T-helper 1 cell (primary cell): ENCODE results near the gene DLL1.
"Not testable (repeated sequence)": the region's sequence is repeated elsewhere in the genome, so short reads cannot be mapped to it uniquely, and the experiment has no call there.

Experiments
- DNase-seq, 5 donors: peaks; one replicate each; pipeline ENCODE4 v3.0.0-alpha.2; 2012 to 2020

The DLL1 gene

DNA sequence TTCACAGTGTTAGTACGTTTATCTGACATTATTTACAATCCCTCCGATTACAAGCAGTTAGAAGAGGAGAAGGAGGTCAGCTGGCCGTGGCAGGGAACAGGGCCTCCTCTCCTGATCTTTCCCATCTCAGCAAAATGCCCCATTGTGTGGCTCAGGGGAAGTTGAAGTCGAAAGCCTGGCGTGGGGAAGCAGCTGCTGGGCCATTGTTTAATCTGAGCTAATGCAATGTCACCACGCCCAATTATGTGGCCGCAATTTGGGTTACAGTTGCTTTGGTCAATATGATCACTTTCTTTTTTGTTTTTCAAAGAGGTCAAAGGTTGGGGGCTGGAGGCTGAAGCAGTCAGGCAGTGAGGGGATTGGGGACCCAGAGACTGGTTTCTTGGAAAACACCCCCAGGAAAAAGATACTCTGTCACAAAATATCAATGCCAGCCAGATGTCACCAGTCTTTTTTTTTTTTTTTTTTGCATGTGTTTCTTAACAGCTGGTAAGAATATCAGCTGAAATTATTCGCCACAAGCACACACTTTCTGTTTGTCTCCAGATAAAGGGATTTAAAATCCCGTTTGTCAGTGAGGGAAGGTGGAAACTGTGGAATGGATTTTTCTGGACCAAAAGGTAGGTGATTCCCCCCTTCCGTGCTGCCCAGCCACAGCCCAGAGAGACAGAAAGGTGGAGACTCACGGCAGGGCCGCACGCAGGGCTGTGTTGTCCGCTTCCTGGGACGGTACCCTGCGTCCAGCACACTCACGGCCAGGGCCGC, 24.6 kb downstream of the DLL1 start:
- no peak for DNase-seq

DNA sequence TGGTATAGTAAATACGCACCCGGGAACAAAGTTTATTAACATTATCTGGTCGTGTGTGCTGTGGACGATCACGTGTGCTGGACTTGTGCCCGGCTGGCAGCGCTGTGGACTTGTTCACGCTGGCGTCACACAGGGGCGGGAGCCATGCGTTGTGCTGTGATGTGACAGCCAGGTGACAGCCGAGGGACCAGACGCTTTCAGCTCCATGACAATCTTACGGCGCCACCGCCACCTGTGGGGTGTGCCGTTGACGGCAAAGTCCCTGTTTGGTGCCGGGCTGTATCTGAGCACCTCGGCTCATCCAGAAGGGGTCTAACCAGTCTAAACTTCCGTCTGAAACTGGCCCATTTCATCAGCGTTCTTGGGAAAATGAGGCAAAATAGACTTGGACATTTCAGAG, 25.2 kb downstream of the DLL1 start:
- no peak for DNase-seq

DNA sequence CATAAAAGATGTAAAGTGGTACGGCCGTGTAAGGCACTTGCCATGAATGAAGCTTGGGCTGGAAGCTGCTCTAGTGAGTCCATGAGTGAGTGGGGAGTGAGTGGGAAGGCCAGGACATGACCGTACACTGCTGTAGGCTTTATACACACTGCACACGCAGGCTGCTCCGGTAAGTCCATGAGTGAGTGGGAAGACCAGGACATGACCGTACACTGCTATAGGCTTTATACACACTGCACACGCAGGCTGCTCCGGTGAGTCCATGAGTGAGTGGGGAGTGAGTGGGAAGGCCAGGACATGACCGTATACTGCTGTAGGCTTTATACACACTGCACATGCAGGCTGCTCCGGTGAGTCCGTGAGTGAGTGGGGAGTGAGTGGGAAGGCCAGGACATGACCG, 26.2 kb downstream of the DLL1 start:
- DNase-seq = not testable (repeated sequence)

DNA sequence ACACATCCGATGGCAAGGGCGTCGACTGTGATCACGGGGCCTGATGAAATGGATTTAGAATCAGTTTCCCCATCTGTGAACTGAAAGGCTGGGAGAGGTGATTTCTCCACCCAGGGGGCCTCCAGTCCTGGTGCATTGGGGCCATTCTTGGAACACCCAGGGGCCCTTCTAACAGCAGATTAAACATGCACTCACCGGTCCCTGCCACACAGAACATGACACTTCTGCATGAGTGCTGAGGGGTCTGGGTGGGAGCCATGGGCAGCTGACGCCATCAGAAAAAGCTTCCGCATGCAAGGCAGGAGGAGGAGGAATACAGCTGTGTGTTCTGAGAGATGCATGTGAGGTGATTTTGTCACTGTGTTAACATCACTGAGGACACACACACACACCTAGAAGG, 26.8 kb downstream of the DLL1 start:
- no peak for DNase-seq

DNA sequence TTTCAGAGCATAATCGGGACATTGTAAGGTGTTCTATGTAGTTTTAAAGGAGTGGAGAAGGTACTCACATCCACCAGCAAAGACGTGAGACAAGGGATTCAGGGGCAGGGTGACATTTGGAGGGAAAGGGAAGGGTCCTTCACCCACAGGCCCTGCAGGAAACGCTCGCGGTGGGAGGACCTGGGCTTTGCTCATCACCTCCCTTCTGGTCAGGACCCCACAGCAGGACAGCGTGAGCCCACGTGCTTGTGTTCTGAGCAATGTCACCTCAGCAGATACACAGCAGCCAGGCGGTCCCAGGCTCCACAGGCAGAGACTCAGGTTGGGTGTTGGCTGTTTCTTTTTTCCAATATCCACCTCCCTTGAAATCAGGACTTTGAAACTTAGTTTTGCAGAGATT, 27.5 kb downstream of the DLL1 start:
- no peak for DNase-seq

DNA sequence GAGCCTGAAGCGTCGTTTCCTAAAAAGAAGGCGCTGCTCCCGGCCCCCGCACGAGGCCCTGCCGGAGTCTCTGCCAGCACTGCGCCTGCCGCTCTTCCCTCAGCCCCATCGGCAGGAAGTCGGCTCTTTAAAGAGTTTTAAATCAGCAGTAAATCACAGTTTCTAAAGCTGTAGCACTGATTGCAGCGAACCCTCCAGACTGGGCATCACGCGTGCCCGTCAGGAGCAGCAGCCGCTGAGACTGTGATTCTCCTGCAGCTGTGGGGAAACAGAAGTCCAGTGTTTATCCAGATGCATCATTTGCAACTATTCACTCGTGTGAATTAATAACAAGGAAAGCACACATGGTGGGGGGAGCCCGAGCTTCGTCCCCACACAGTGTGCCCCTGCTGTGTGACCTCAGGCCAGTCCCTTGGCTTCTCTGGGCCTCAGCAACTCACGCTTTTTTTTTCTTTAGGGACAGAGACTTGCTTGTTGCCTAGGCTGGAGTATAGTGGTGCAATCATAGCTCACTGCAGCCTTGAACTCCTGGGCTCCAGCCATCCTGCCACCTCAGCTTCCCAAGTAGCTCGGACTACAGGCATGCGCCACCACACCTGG, 28.3 kb downstream of the DLL1 start:
- DNase-seq = no peak

DNA sequence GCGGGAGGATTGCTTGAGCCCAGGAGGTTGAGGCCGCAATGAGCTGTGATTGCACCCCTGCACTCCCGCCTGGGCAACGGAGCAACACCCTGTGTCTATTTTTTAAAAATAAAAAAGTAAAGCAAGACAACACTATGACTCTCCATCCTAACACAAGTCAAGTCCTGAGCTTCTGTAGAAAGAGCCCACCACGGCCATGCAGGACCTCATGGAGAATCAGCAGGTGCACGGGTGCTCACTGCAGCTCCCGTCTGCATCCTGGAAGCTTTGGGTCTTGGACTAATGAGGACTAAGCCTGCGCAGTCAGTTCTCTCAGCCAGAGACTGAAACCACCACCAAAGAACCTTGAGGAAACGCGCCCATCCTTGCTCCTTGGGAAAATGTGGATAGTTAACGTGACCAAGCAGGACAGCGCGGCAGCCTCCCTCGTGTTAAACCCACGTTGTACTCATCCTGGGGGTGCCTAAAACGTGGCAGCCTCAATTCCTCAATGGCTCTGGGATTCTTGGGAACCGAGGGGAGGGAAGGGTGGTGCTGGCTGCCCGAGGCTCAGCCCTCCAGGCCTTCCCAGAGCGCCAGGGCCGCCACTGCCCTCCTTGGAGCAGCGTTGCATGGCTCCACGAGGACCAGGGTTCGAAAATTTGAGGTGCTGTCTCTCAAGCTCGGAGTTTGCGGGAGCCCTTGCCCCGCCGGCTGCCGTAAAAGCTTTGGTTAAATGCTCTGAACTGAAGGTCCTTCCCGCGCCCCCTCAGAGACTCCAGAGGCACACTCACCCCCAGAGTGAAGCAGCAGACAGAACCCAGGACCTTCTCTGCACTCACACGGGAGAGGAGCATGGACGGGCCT, 29.0 kb downstream of the DLL1 start:
- DNase-seq = no peak

DNA sequence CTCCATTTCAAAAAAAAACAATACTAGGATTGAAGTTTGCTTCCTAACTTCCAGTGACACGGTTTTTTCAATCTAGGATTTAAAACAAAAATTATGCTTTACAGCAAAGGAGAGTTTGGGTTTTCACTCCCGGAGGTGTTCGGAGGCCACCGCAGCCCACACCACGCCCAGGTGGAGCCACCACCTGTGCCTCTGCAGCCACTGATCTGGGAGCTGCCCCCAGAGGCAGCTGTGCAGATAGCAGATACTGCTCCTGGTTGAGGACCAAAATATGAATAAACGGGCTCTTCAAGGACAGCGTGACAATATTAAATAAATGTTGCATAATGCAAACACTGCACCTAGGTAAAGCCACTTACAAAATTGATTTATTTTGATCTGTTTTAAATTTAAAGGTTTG, 30.2 kb downstream of the DLL1 start:
- DNase-seq = no peak

DNA sequence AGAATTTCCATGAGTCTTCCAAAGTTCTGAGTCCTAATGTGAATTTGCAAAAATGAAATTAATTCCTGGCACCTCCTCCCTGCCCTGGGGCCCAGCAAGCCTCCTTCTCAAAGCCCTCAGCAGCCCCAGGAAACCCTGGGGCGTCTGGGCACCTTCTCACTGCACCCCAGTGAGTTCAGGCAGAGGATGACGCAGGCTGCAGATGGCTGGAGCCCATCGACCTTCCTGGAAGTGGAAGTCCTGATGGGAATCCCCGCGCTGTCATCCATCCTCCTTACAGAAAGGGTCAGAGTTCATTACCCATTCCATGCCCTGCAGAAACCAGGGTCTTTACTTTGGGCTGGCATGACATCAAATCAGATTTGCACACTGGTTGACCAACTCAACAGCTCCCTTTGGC, 31.6 kb downstream of the DLL1 start:
- DNase-seq = no peak

DNA sequence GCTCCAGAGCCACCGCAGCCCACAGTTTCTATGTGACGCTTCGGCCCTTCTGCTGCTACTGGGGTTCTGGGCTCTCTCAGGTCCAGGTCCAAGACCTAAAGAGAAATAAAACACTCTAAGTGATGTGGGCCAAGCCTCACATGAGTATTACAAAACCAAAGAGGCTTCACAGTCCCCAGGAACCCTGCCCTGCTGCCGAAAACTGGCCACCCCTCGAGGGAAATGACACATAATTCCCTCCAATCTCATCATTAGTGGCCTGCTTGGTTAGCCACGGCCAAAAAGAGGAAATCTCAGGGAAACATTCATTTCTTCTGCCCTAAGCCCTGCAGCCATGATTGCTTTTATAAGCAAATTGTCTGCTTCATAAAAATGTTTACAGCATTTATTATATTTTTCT, 32.5 kb downstream of the DLL1 start:
- DNase-seq = no peak

DNA sequence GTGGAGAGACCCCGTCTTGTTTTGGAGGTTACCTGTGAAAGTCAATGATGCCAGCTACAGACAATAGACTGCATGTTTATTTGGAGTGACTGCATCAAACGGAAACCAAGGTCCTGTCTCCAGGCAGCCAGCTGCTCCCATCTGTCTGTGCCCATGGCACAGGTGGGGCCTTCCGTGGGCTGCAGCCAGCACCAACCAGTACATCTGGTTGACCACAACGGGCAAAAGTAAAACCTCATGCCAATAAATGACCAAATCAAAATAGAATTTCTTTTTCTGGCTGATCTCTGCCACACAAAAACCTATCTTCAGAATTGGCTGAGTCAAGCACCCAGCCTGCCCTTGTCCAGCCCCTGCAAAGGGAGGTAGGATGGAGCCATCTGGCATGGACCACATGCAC, 33.5 kb downstream of the DLL1 start:
- no peak for DNase-seq

DNA sequence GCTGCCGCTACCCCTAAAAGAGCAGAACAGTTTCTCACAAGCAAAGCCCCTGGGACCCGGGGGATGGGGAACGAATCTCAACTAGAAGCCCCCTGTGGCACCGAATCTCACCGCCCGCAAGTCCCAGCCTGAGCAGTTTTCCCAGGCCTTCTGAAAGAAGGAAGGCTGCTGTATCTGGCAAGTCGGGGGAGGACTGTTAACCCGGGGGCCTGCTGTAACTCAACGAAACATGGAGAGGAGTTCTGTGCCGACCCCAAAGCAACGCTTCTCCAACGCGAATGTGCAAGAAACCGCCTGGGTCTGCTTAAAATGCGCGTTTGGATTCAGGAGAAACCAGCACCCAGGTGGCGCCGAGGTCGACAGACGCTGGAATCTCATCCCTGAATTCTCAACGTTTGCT, 34.2 kb downstream of the DLL1 start:
- no peak for DNase-seq

DNA sequence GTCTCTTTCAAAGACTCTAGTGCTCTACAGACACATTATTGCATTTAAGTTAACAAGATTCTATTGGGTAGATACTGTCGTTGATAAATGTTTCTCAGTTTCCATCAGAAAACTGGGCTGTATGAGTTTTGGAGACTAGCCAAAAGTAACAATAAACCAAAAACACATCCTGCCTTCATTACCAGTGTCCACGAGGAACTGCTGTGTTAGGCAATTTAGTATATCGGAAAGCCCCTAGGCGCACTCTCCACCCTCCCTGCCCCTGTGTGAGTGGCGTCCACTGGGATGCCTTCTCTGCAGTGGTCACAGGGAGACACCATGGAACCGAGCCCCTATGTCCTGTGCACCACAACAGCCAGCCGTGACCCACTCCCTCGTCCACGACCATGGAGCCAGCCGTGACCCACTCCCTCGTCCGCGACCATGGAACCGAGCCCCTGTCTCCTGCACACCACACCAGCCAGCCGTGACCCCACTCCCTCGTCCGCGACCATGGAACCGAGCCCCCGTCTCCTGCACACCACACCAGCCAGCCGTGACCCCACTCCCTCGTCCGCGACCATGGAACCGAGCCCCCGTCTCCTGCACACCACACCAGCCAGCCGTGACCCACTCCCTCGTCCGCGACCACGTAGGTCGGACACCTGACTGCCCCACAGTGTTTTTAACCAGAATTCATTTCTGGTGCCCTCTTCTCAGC, 35.3 kb downstream of the DLL1 start:
- no peak for DNase-seq

DNA sequence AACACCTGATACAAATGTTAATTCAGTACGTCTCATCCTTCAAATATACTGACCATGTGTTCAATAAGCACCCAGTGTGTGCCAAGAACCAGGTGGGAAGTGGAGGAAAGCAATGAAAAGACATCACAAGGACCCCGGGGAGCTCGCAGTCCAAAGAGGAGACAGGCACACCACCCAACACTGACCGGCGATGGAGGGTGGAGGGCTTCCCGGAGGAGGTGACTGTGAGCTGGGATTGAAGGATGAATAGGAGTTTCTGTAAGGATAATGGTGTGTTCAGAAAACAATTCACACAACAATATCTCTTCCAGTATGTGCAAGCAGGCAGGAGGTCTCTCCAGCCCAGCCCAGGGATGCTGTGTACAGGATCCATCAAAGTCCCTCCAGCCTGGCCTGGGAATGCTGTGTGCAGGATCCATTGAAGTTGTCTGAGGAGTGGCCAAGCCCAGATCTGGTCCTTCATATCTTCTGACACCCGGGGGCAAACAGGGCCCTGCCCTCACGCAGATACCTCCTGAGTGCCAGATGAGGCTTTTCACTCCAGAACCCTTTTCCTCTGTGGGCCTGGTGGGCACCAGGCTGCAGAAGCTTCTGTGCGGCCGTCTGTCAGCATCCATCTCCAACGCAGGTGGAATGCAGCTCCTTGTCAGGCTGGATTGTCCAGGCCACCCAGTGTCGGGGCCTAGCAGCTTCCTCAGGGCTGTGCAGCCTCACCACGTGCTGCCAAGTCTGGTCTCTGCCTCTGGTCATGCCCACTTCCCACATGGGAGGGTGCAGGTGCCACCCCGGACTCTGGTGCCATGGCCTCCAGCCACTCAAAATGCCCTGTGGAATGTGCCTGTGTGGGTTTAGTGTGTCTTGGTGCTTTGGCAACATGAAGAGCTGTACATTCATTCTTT, 36.3 kb downstream of the DLL1 start:
- no peak for DNase-seq

DNA sequence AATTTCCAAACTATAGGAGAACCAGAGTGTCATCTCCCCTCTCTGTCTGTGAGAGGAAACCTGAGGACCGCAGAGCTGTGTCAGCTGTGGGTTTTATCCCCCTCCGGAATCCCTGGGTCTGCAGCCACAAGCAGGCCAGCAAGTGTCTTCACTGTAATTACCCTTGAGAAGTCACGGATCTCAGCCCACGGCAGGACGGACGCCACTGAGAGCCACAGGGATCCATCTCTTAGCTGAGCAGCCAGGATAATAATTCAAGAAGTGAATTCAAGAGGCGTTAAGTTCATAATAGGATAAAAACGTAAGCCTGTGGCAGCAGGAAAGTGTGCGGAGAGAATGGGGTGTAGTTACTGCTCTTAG, 37.0 kb downstream of the DLL1 start:
- no peak for DNase-seq

DNA sequence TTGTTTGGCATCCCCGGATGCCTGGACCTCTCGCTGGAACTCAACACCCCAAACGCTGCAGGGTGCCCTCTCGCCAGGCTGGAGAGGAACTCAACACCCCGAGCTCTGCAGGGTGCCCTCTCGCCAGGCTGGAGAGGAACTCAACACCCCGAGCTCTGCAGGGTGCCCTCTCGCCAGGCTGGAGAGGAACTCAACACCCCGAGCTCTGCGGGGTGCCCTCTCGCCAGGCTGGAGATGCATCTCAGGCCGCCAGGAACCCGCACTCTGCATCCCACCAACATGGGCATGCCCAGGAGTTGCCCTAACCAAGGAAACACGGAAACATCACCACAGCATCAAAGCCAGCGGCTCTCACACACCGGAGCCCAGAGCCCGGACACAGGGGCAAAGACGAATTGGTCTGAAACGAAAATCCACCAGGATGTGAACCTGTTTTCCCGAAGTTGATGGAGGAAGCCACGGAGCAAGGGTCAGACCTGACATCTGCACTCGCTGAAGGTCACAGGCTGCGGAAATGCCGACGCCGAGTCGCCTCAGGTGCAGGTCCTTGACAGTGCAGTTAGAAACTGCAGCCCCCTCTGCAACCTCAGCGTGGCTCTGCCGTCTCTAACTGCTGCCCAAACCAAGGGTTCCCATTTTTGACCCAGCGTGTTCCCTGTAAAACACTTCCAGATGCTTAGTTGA, 37.5 kb downstream of the DLL1 start:
- DNase-seq = no peak

DNA sequence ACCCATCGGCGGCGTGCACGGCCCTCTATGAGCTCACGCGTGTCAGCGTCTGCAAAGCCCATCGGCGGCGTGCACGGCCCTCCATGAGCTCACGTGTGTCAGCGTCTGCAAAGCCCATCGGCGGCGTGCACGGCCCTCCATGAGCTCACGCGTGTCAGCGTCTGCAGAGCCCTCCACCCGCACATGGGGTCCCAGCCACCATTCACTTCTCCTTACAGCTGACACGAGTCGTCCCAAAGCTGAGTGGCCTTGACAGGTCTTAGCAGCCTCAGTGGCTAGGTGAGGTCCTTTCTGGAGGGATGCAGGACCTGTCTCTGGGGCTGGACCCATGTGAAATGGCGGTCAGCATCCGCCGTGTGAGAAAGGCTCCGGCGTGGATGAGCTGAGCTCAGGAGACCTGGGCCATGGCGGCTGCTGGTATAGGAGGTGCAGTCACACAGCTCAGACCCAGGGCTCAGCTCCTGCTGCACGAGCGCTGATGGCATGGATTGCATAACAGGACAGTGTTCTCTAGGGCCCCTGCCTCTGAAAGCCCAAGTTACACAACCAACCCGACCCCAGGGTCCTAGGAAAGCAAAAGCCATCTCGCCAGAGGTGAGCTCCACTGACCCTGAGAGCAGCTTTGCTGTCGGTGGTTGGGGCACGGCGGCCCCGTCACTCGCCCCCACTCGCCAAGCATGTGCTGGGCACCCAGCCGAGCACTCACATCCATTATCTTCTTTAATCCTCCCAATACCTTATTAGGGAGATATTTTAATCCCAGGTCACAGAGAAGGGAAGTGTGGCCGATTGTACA, 38.9 kb downstream of the DLL1 start:
- no peak for DNase-seq

DNA sequence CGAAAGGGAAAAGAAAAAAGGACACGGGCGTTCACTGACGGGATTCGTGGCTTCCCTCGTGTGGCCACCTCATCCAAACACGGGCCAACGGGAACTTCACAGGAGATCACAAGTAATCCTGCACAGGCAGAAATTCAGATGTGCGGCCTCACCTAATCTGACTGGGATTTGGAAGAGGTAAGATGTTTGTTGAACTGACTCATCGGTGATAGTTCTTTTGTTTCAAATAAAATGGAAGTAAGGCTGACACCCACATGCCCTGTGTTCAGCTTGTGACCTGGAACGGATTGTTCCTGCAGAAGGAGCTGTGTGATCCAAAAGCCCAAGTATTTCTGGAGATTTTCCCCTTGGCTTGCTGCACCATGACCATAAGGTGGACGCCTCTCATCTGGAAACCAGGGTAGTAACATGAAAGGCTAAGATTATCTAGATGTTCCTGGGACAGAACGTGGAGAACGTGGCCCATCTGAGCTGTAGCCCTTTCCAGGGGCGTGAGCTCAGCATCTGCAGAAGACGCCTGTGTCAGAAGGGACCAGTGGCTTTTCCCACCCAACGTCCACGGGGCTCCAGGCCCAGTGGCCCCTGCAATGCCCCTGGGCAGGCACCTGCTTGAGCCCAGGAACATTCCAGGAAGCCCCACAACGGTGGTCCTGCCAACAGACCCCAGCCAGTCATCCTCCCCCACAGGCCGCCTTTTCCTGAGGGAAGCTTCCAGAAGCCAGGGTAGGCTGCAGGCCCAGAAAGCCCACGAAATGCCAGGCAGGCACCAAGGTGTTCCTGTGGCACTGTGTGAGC, 39.7 kb downstream of the DLL1 start:
- DNase-seq = no peak

DNA sequence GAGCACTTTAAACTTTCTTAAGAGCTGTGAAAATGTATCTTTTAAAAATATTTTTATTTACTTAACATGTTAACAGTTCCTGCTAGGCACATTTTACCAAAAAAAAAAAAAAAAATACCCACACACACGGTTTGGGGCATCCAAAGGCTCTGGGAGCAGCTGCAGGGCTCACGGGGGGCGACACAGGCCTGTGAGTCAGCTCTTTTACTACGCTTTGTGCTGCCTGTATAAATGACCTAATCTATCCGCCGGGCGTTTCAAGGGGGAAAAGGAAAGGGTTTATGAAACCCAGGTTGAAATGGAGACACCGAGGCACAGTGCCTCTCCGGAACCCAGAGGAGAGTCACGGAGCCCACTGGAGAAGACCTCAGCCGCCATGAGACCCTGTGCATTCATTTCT, 40.4 kb downstream of the DLL1 start:
- no peak for DNase-seq

DNA sequence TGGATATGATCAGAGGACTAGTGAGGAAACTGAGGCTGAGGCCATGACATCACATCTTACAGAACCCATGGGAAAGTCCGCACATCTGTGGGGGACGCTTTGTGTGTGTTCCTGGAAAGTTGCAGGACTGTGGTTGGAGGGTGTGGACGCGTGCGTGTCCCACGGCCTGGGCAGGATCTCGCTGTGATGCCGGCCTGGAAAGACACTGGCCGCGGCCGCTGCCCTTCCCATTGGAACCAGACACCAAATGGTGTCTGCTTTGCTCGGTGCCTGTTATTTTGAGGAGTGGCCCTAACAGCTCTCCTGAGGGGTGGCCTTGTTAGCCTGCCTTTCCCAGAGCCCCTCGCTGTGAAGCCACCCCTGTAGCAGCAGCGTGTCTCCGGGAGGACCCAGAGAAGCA, 41.1 kb downstream of the DLL1 start:
- no peak for DNase-seq
